K562 (cell line): ENCODE data around the gene MMEL1. TPM values are rescaled to one million over a fixed set of nuclear protein-coding genes. Genes with fewer than 3 reads are reported as not detected.

ENCODE experiments used
- ATAC-seq: fragments of 200-7000 bp; cut with Tn5 transposase; 3 replicates; pipeline ENCODE4 v1.9.1; 2020; ENCODE audit warnings: moderate library complexity
- BruUV-seq: library from RNA; stranded (reverse); fragments of 400-500 nt; replicated peaks from 2 replicates; lab custom pipeline; 2021; lab: Mats Ljungman, UMichigan
- CTCF ChIA-PET: fragments of 300-600 bp; formaldehyde crosslinking; extraction: SDS; loops from one replicate; lab custom pipeline; 2021; ENCODE audit warnings: low intra/inter-chr PET ratio; lab: Yijun Ruan, JAX
- POLR2A ChIA-PET: fragments of 300-600, 350-650 bp; sonication (Branson Sonifier 250); formaldehyde crosslinking; extraction: SDS; loops from one replicate; lab custom pipeline; 2021; ENCODE audit warnings: antibody characterized with exemption, inconsistent platforms; lab: Yijun Ruan, JAX
- DNase-seq, 4 experiments: peaks; one replicate each; pipeline versions ENCODE4 v3.0.0 to v3.0.0-alpha.2; 2011 to 2018; ENCODE audit warnings: low spot score in 3 of 4, mixed read lengths in 3 of 4; ENCODE audit errors: extremely low read depth in 1 of 4
- FAIRE-seq: peaks from 2 replicates; lab custom pipeline; 2011; peaks lifted over from hg19 to GRCh38; lab: Jason Lieb, UNC
- H2AFZ ChIP-seq: 2 replicates; pipeline ENCODE4 v1.6.0; 2011; ENCODE audit warnings: low read depth, low read length, control low read depth, inconsistent platforms
- H3K27ac ChIP-seq: fragments of 200-600 bp; 3 replicates; pipeline ENCODE4 v1.8.0; 2011; ENCODE audit warnings: low read depth, mild to moderate bottlenecking, control low read depth, inconsistent platforms, low read length, moderate library complexity, mixed read lengths; ENCODE audit errors: extremely low read depth
- H3K27me3 ChIP-seq, 2 experiments: fragments of 300-600 bp in 1 of 2; 2 replicates in 1 of 2; 3 replicates in 1 of 2; pipeline versions ENCODE4 v1.6.0 to v1.8.0; 2011; ENCODE audit warnings: inconsistent platforms in 2 of 2, low read length in 2 of 2, mild to moderate bottlenecking in 1 of 2, mixed read lengths in 1 of 2, moderate library complexity in 1 of 2; ENCODE audit not compliant: control insufficient read depth in 2 of 2, insufficient read depth in 2 of 2
- H3K36me3 ChIP-seq: fragments of 300-600 bp; 3 replicates; pipeline ENCODE4 v1.8.0; 2011; ENCODE audit warnings: mild to moderate bottlenecking, low read length, inconsistent platforms; ENCODE audit not compliant: control insufficient read depth, insufficient read depth
- H3K4me1 ChIP-seq, 2 experiments: fragments of 200-600 bp in 1 of 2; replicated peaks in 1 of 2; 2 replicates in 1 of 2; 3 replicates in 1 of 2; pipeline versions ENCODE4 v1.5.1 to v1.8.0; 2011; ENCODE audit warnings: inconsistent platforms in 2 of 2, low read length in 2 of 2, mild to moderate bottlenecking in 1 of 2, mixed read lengths in 1 of 2, moderate library complexity in 1 of 2; ENCODE audit not compliant: control insufficient read depth in 2 of 2, insufficient read depth in 2 of 2
- H3K4me2 ChIP-seq: 2 replicates; pipeline ENCODE4 v1.6.1; 2011; ENCODE audit warnings: low read length, control low read depth, inconsistent platforms, mixed read lengths; ENCODE audit not compliant: insufficient read depth
- H3K4me3 ChIP-seq: fragments of 200-600 bp; sonication (generic), shearing (Covaris generic); 2 replicates; pipeline ENCODE4 v1.5.1; 2016; ENCODE audit warnings: control low read depth, inconsistent platforms
- H3K79me2 ChIP-seq: fragments of 200-600 bp; 3 replicates; pipeline ENCODE4 v1.8.0; 2011; ENCODE audit warnings: low read length, inconsistent platforms; ENCODE audit not compliant: control insufficient read depth, insufficient read depth
- H3K9ac ChIP-seq, 2 experiments: 2 replicates each; pipeline versions ENCODE4 v1.6.0 to v1.6.1; 2011; ENCODE audit warnings: low read depth in 2 of 2, low read length in 2 of 2, control low read depth in 1 of 2, inconsistent platforms in 1 of 2, mild to moderate bottlenecking in 1 of 2, mixed read lengths in 1 of 2; ENCODE audit not compliant: insufficient read depth in 1 of 2
- H3K9me1 ChIP-seq: one replicate; pipeline ENCODE4 v1.6.0; 2011; ENCODE audit warnings: inconsistent platforms, mild to moderate bottlenecking, low read length, moderate library complexity; ENCODE audit not compliant: control insufficient read depth, insufficient read depth
- H3K9me3 ChIP-seq: replicated peaks from 2 replicates; pipeline ENCODE4 v1.5.1; 2011; ENCODE audit warnings: low read depth, low read length, inconsistent platforms; ENCODE audit not compliant: control insufficient read depth, insufficient read depth
- H4K20me1 ChIP-seq: replicated peaks from 2 replicates; pipeline ENCODE4 v1.6.1; 2011; ENCODE audit warnings: low read length, inconsistent platforms, mixed read lengths; ENCODE audit not compliant: control insufficient read depth, insufficient read depth
- ASH1L ChIP-seq: fragments of 450-650 bp; IDR thresholded peaks from 2 replicates; pipeline ENCODE4 v1.6.1; 2018; ENCODE audit warnings: borderline replicate concordance, mild to moderate bottlenecking, low read depth; ENCODE audit not compliant: partially characterized antibody
- BACH1 ChIP-seq: fragments of 200-800 bp; sonication (Bioruptor generic); IDR thresholded peaks from 2 replicates; pipeline ENCODE4 v1.6.1; 2016; ENCODE audit warnings: missing genetic modification characterization, missing compliant biosample characterization
- BHLHE40 ChIP-seq: IDR thresholded peaks from 2 replicates; pipeline ENCODE4 v1.6.1; 2011; ENCODE audit warnings: low read length, improper control_type of control experiment
- CAMTA2 ChIP-seq: fragments of 250-450 bp; sonication (Bioruptor Pico); conservative IDR thresholded peaks from 2 replicates; pipeline ENCODE4 v1.5.1; 2022
- CXXC5 ChIP-seq: fragments of 250-450 bp; sonication (Bioruptor Pico); IDR thresholded peaks from 2 replicates; pipeline ENCODE4 v1.8.0; 2022; ENCODE audit warnings: inconsistent platforms, mild to moderate bottlenecking, moderate library complexity
- DDX20 ChIP-seq: fragments of 450-650 bp; IDR thresholded peaks from 2 replicates; pipeline ENCODE4 v1.6.1; 2016; ENCODE audit warnings: missing genetic modification characterization, low read depth, mild to moderate bottlenecking, missing compliant biosample characterization, moderate library complexity
- LCOR ChIP-seq: sonication (generic); formaldehyde crosslinking; IDR thresholded peaks from 2 replicates; pipeline ENCODE4 v1.8.0; 2022; ENCODE audit warnings: mild to moderate bottlenecking, missing genetic modification reagents
- POLR2H ChIP-seq: IDR thresholded peaks from 2 replicates; pipeline ENCODE4 v1.6.1; 2016; ENCODE audit warnings: missing genetic modification characterization, low read depth, mild to moderate bottlenecking, control low read depth, missing compliant biosample characterization, moderate library complexity
- POU5F1 ChIP-seq: fragments of 150-350 bp; IDR thresholded peaks from 2 replicates; pipeline ENCODE4 v1.6.1; 2014; ENCODE audit warnings: borderline replicate concordance, low read length, low read depth, mild to moderate bottlenecking; ENCODE audit not compliant: partially characterized antibody
- RB1 ChIP-seq: fragments of 450-650 bp; IDR thresholded peaks from 2 replicates; pipeline ENCODE4 v1.6.1; 2017; ENCODE audit warnings: low read depth, mild to moderate bottlenecking
- SAFB2 ChIP-seq: fragments of 200-400 bp; formaldehyde crosslinking; IDR thresholded peaks from 2 replicates; pipeline ENCODE4 v1.6.1; 2018; ENCODE audit warnings: borderline replicate concordance, low read length, low read depth, moderate library complexity; ENCODE audit not compliant: severe bottlenecking
- SMARCA5 ChIP-seq: fragments of 450-650 bp; IDR thresholded peaks from 2 replicates; pipeline ENCODE4 v1.6.1; 2016
- SMC3 ChIP-seq: conservative IDR thresholded peaks from 2 replicates; pipeline ENCODE4 v1.6.1; 2011; ENCODE audit warnings: low read depth, low read length, improper control_type of control experiment; ENCODE audit not compliant: insufficient read depth
- TSC22D4 ChIP-seq: fragments of 450-650 bp; IDR thresholded peaks from 2 replicates; pipeline ENCODE4 v1.6.1; 2016; ENCODE audit warnings: missing genetic modification characterization, missing biosample characterization, control low read depth
- ZBED1 ChIP-seq: IDR thresholded peaks from 2 replicates; pipeline ENCODE4 v1.6.1; 2014
- ZBTB7A ChIP-seq: IDR thresholded peaks from 2 replicates; pipeline ENCODE4 v1.6.1; 2011; ENCODE audit warnings: low read depth, mild to moderate bottlenecking, low read length, moderate library complexity, borderline replicate concordance; ENCODE audit not compliant: control insufficient read depth
- ZNF224 ChIP-seq: sonication (generic); formaldehyde crosslinking; IDR thresholded peaks from 2 replicates; pipeline ENCODE4 v1.8.0; 2022; ENCODE audit warnings: mild to moderate bottlenecking, missing genetic modification reagents
- ZNF431 ChIP-seq: sonication (generic); formaldehyde crosslinking; IDR thresholded peaks from 2 replicates; pipeline ENCODE4 v1.8.0; 2022; ENCODE audit warnings: mild to moderate bottlenecking, missing genetic modification reagents
- ZNF57 ChIP-seq: fragments of 450-650 bp; formaldehyde crosslinking; IDR thresholded peaks from 2 replicates; pipeline ENCODE4 v1.4.0; 2020; ENCODE audit warnings: mild to moderate bottlenecking, moderate library complexity
- ZNF696 ChIP-seq: fragments of 250-450 bp; sonication (Bioruptor Pico); conservative IDR thresholded peaks from 2 replicates; pipeline ENCODE4 v1.4.0; 2020; ENCODE audit warnings: mild to moderate bottlenecking, moderate library complexity
- ZZZ3 ChIP-seq: fragments of 450-650 bp; IDR thresholded peaks from 2 replicates; pipeline ENCODE4 v1.6.1; 2016; ENCODE audit warnings: antibody characterized with exemption, mild to moderate bottlenecking, moderate library complexity
- WGBS: fragments of 100-300 bp; shearing (Covaris generic); methylation state at CpG from one replicate; pipeline ENCODE4 v1.1.6; 2016; ENCODE audit warnings: low coverage, mixed read lengths; ENCODE audit not compliant: insufficient coverage; ENCODE audit errors: missing lambda C conversion rate; 5-methylcytosine and 5-hydroxymethylcytosine counted together
- in situ Hi-C: fragments of 300-500 bp; cut with MboI; formaldehyde crosslinking; loops from 4 replicates; pipeline ENCODE4 v1.15.0; 2018; ENCODE audit warnings: inconsistent platforms, mixed read lengths
- intact Hi-C: fragments of 100-400 bp; cut with micrococcal nuclease; formaldehyde crosslinking; loops from 2 replicates; pipeline ENCODE4 v1.14.2; 2022
- polyA plus RNA-seq, 8 experiments: library from polyadenylated mRNA; depleted of rRNA in 4 of 8; stranded (reverse) in 5 of 8; unstranded in 3 of 8; fragments of >200 nt; fragmentation: Nextera tagmentation in 2 of 8; fragmentation: Illumina TruSeq in 1 of 8; extraction: Ambion mirVana in 2 of 8; extraction: Trizol in 1 of 8; gene quantifications; 2 replicates each; pipeline versions ENCODE4 v1.2.1 to v1.2.3, GENCODE V29; 2011 to 2014; ENCODE audit warnings: inconsistent platforms in 1 of 8, missing spikeins in 1 of 8
- total RNA-seq, 7 experiments: library from RNA; depleted of rRNA in 6 of 7; stranded (reverse); fragments of >200 nt in 6 of 7; fragmentation: Illumina TruSeq in 2 of 7; extraction: Trizol in 2 of 7; gene quantifications; 2 replicates each; pipeline versions ENCODE4 v1.2.1 to v1.2.3, GENCODE V29; 2011 to 2021; ENCODE audit warnings: low replicate concordance in 1 of 7
- TF ChIP-seq, protein P1 (sequence below): conservative IDR thresholded peaks from 2 replicates; pipeline ENCODE4 v1.6.1; 2011; ENCODE audit warnings: low read depth, mild to moderate bottlenecking, low read length; ENCODE audit not compliant: control insufficient read depth

MMEL1 gene
- total and polyA plus RNA-seq, 9 of the 15 experiments (the other 6 are each of a cell fraction or from before 2014, with no cell fraction given): not detected

DNA sequence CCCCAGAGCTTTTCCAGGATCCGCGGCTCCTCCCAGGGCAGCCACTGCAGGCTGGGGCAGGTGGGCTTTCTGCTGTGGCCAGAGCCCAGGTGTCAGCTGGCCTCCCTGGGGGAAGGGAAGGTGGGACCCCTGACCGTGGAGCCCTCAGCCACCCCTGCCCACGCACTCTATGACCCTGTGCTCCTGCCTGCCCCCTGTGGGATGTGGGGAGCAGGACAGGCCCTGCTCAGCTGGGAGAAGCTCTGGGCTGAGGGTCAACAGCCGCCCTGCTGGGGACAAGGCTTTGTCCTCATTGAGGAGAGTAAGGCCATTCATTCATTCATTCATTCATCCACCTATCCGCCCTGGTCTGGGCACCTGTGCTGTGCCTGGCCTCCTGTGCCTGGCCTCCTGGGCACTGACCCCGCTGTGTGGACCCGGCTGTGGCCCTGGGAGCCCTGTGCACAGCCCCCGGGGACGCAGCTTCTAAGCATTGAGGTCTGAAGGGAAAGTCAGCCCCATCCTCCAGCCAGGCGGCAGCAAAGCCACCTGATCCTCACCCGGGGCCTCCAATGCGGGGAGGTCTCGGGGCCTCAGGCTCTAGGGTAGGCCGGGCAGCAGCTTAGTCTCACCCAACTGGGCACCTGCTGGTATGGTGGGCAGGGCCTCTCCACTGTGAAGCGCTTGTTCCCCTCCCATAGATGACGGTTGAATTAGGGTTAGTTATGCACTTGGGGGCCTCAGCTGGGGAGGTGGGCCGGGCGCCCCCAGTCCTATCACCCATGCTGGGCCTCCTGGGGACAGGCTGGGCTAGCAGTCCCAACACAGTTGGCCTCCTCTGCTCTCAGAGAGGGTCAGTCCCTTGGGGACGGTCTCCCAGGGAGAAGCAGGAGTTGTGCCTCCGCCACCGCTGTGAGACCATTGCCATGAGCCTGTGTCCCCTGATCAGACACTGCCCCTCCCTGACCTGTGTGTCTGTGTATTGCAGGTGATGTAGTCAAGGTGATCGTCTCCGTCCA lies 70.6 kb downstream of the MMEL1 start:
- H3K36me3 ChIP-seq: no peaks in the 10 kb centered on the region
- no peaks in the 10 kb centered on the region for H3K79me2 ChIP-seq
- H3K4me1 ChIP-seq: peaks cover 10 to 73% of the 10 kb centered on the region in 2 experiments; a peak in 4 of 5 replicates
- CTCF ChIA-PET: interaction anchor here (0.6 kb wide), 2 partner anchors 14 to 23 kb away, joined by 3 read pairs; no protein-coding TSS in a partner anchor
- BruUV-seq: no TSS peak
- no peak overlapping the region for H3K4me2 ChIP-seq
- H2AFZ ChIP-seq: no peak overlapping the region
- in situ Hi-C loops (no loop called here), intact Hi-C loops (no loop called here)
- peak; percentile 56 to 69 (median 64) for DNase-seq
- 52% methylated on average over 24 of the region's 24 CpGs for WGBS
- no peaks in the 10 kb centered on the region for H4K20me1 ChIP-seq
- peak; percentile 77 for ATAC-seq
- H3K27me3 ChIP-seq: peaks cover 21 to 39% of the 10 kb centered on the region in 2 experiments
- no peaks in the 10 kb centered on the region for H3K9me3 ChIP-seq
- POLR2A ChIA-PET: interaction anchor here (0.5 to 3.3 kb wide), 5 partner anchors 8 to 401 kb away, joined by 3 to 13 read pairs (median 4); partner anchors contain the start of genes PANK4 and PRXL2B
- FAIRE-seq: peak; percentile 26
- no peak overlapping the region for H3K9ac ChIP-seq
- no peak overlapping the region for H3K4me3 ChIP-seq
- no peak overlapping the region for H3K27ac ChIP-seq
- no peaks in the 10 kb centered on the region for H3K9me1 ChIP-seq
- TF ChIP-seq RB1 (0 out of 2 replicates have a peak, but pooled peaks have one; percentile 26), ZNF224 (CRISPR knock-in tag) (no peak), ZBTB7A (peak; percentile 36; the same call in 1 of the 2 replicates), ZNF696 (CRISPR knock-in tag) (no peak), POLR2H (tag) (no peak), SAFB2 (no peak), BACH1 (no peak), TSC22D4 (no peak), SMC3 (peak; percentile 31; the same call in 1 of the 2 replicates), ZBED1 (no peak), CAMTA2 (CRISPR knock-in tag) (no peak), ZZZ3 (no peak), DDX20 (tag) (no peak), BHLHE40 (no peak), CXXC5 (0 out of 2 replicates have a peak, but pooled peaks have one; percentile 18), POU5F1 (no peak), ZNF57 (CRISPR knock-in tag) (no peak), ZNF431 (CRISPR knock-in tag) (no peak), LCOR (CRISPR knock-in tag) (no peak), ASH1L (no peak), SMARCA5 (no peak)
- TF ChIP-seq, protein P1, sequence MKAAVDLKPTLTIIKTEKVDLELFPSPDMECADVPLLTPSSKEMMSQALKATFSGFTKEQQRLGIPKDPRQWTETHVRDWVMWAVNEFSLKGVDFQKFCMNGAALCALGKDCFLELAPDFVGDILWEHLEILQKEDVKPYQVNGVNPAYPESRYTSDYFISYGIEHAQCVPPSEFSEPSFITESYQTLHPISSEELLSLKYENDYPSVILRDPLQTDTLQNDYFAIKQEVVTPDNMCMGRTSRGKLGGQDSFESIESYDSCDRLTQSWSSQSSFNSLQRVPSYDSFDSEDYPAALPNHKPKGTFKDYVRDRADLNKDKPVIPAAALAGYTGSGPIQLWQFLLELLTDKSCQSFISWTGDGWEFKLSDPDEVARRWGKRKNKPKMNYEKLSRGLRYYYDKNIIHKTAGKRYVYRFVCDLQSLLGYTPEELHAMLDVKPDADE: no peak
